Fibroblast of skin of scalp (primary cell): ENCODE data around the gene ACTBL2. TPM values are rescaled to one million over a fixed set of nuclear protein-coding genes. Genes with fewer than 3 reads are reported as not detected.
"Not testable (repeated sequence)": the region's sequence is repeated elsewhere in the genome, so short reads cannot be mapped to it uniquely, and the experiment has no call there.

Source experiments
- DNase-seq: peaks from one replicate; pipeline ENCODE4 v3.0.0-alpha.2; 2013
- polyA plus RNA-seq, 2 experiments: library from polyadenylated mRNA; unstranded; fragments of 120-200 nt; gene quantifications; one replicate each; pipeline ENCODE4 v1.2.1, GENCODE V29; 2013; ENCODE audit not compliant: insufficient read length in 2 of 2

ACTBL2 gene
- 0.26 TPM for polyA plus RNA-seq (2013, experiment 1 of 2; ENCODE audit: insufficient read length)
- polyA plus RNA-seq (2013, experiment 2 of 2; ENCODE audit: insufficient read length), result 0.23 TPM

- peak; percentile 79 for DNase-seq
Measured at GRCh38 chr5:57482671-57483106, at the start of gene ACTBL2. Gene ACTBL2, minus strand, starts transcription at chr5:57482811. Its CDS starts 104 bp downstream, at chr5:57482707.

- DNase-seq, result no peak
Measured at GRCh38 chr5:57531333-57531732, 48.7 kb upstream of the ACTBL2 start.

- no peak for DNase-seq
Measured at GRCh38 chr5:57529864-57530263, 47.3 kb upstream of the ACTBL2 start.

- no peak for DNase-seq
Measured at GRCh38 chr5:57527870-57528269, 45.3 kb upstream of the ACTBL2 start.

- DNase-seq, result no peak
Measured at GRCh38 chr5:57524348-57525060, 41.9 kb upstream of the ACTBL2 start.

GRCh38 chr5:57522477-57522876 is 39.9 kb upstream of the ACTBL2 start:
- not testable (repeated sequence) for DNase-seq

- not testable (repeated sequence) for DNase-seq
Measured at GRCh38 chr5:57518415-57518814, 35.8 kb upstream of the ACTBL2 start.

- no peak for DNase-seq
Measured at GRCh38 chr5:57517250-57517649, 34.6 kb upstream of the ACTBL2 start.

- DNase-seq, result no peak
Measured at GRCh38 chr5:57513785-57514184, 31.2 kb upstream of the ACTBL2 start.

- no peak for DNase-seq
Measured at GRCh38 chr5:57511321-57511720, 28.7 kb upstream of the ACTBL2 start.

- no peak for DNase-seq
Measured at GRCh38 chr5:57509501-57510260, 27.1 kb upstream of the ACTBL2 start.

- DNase-seq, result no peak
Measured at GRCh38 chr5:57508211-57508610, 25.6 kb upstream of the ACTBL2 start.

GRCh38 chr5:57505272-57506200 is 22.9 kb upstream of the ACTBL2 start:
- peak; percentile 19 for DNase-seq

- DNase-seq, result no peak
Measured at GRCh38 chr5:57504357-57504756, 21.7 kb upstream of the ACTBL2 start.

GRCh38 chr5:57503433-57503832 is 20.8 kb upstream of the ACTBL2 start:
- DNase-seq, result no peak

GRCh38 chr5:57501414-57502201 is 19.0 kb upstream of the ACTBL2 start:
- DNase-seq, result peak; percentile 52

- peak; percentile 53 for DNase-seq
Measured at GRCh38 chr5:57499262-57500050, 16.8 kb upstream of the ACTBL2 start.

- no peak for DNase-seq
Measured at GRCh38 chr5:57497733-57498132, 15.1 kb upstream of the ACTBL2 start.

GRCh38 chr5:57495285-57496086 is 12.9 kb upstream of the ACTBL2 start:
- no peak for DNase-seq
